Measurements from ENCODE around the gene FBXL13. TPM values are rescaled to one million over a fixed set of nuclear protein-coding genes. Genes with fewer than 3 reads are reported as not detected.

The FBXL13 gene
- total RNA-seq, 2 donors from 2014 or later, result 0.95 to 2.5 TPM

DNA sequence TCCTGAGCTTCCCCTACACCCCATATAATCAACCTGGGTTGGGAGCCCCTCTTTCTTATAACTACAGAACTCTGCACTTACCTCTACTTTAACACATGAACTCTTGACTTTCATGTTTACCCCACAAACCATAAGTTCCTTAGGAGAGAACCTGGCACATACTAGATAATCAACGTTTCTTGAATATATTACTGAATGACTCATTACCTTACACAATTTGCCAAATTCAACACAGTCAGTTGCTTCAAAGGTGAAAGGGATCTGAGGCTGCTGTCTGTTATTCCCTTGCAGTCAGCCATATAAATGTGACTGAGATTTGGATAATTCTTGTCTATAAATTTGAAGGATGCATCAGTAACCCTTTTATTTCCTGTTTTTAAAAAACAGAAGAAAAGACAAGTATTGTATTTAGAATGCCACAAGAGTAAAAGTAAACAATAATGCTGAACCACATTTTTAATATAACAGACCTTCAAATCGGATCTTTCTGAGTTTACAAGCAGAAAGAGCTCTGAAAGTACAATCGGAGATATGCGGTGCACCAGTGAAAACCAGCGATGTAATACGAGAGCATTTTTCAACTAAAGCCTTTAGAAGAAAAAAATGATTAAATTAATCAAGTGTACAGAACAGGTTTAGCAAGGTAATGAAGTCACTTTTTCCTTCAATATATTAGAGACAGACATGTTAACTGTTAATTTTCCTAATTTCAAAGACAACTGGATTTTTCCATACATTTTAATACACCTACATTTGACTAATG, 191.3 kb downstream of the FBXL13 start:
- Histone ChIP-seq H3K4me3 (no peak overlapping the region), H3K9me3 (no peaks in the 10 kb centered on the region), H3K4me1 (ENCODE audit: control insufficient read depth in 1 of 2, low read depth in 2 of 2) (no peaks in the 10 kb centered on the region), H3K27me3 (replicated peaks; ENCODE audit: insufficient read depth) (no peaks in the 10 kb centered on the region), H3K36me3 (no peaks in the 10 kb centered on the region), H3K27ac (no peak overlapping the region)
- TF ChIP-seq, protein P1, sequence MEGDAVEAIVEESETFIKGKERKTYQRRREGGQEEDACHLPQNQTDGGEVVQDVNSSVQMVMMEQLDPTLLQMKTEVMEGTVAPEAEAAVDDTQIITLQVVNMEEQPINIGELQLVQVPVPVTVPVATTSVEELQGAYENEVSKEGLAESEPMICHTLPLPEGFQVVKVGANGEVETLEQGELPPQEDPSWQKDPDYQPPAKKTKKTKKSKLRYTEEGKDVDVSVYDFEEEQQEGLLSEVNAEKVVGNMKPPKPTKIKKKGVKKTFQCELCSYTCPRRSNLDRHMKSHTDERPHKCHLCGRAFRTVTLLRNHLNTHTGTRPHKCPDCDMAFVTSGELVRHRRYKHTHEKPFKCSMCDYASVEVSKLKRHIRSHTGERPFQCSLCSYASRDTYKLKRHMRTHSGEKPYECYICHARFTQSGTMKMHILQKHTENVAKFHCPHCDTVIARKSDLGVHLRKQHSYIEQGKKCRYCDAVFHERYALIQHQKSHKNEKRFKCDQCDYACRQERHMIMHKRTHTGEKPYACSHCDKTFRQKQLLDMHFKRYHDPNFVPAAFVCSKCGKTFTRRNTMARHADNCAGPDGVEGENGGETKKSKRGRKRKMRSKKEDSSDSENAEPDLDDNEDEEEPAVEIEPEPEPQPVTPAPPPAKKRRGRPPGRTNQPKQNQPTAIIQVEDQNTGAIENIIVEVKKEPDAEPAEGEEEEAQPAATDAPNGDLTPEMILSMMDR (IDR thresholded peaks at IDR 0.05), result no peak
- no peak for ATAC-seq (ENCODE audit: insufficient number of reproducible peaks, low FRiP score, low read depth)
- DNase-seq (ENCODE audit: low spot score), result no peak

DNA sequence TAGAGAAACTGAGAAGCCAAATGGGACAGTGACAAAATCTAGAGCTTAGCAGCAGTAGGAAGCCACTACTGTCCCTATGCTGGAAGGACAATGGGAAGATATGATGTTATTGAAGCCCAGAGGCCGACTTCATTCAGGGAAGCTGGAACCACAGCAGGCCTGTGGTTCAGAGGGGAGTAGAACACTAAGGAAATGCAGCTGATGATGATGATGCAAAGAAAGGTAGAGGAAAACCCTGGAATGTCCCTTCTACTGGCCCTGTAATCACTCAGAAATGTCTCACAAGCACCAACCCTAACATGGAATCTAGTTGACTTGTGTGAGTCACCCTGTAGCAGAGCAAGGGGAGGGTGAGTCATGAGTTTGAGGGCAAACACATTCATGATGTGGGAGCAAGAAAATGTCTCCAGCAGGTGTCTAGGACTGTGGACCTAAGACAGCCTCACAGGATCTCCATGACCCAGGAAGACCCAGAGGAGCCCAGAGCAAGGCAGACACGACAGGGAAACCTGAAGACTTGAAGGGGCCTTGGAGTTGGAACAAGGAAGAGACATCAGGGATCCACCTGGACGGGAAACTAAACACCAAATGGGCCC, 198.8 kb downstream of the FBXL13 start:
- DNase-seq (ENCODE audit: low spot score) (peak; percentile 28), ATAC-seq (ENCODE audit: insufficient number of reproducible peaks, low FRiP score, low read depth) (peak; percentile 98)
- H3K4me1 ChIP-seq (ENCODE audit: control insufficient read depth in 1 of 2, low read depth in 2 of 2), result peaks cover 11 to 28% of the 10 kb centered on the region in 2 donors
- no peaks in the 10 kb centered on the region for H3K9me3 ChIP-seq
- TF ChIP-seq, protein P1 (IDR thresholded peaks at IDR 0.05), result no peak
- no peaks in the 10 kb centered on the region for H3K27me3 ChIP-seq (replicated peaks; ENCODE audit: insufficient read depth)
- H3K4me3 ChIP-seq, result no peak overlapping the region
- peak overlapping the region; percentile 17 to 70 for H3K27ac ChIP-seq
- H3K36me3 ChIP-seq, result no peaks in the 10 kb centered on the region

DNA sequence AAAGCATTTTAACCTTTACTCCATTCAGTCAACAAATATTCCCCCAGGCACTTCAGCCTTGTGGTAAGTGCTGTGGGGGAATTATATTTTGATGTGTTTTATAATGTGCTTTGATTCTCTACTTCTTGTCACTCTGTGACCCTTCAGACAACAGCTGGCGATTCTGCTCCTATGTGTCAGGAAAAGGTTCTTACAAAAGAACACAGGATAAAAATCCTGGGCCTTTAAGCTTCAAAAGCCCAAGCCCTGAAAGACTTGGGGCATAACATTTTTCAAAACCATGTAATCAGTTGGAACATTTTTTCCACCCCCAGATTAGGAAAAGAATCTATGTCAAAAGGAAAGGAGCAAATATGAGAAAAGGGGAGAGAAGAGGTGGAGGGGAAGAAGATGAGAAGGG, 199.6 kb downstream of the FBXL13 start:
- TF ChIP-seq, protein P1 (IDR thresholded peaks at IDR 0.05), result no peak
- ATAC-seq (ENCODE audit: insufficient number of reproducible peaks, low FRiP score, low read depth) (no peak), DNase-seq (ENCODE audit: low spot score) (no peak)
- Histone ChIP-seq H3K27ac (peak overlapping the region in 1 of 2 donors; percentile 70), H3K9me3 (no peaks in the 10 kb centered on the region), H3K4me1 (ENCODE audit: control insufficient read depth in 1 of 2, low read depth in 2 of 2) (peaks cover 11 to 28% of the 10 kb centered on the region in 2 donors), H3K27me3 (replicated peaks; ENCODE audit: insufficient read depth) (no peaks in the 10 kb centered on the region), H3K4me3 (no peak overlapping the region), H3K36me3 (no peaks in the 10 kb centered on the region)

DNA sequence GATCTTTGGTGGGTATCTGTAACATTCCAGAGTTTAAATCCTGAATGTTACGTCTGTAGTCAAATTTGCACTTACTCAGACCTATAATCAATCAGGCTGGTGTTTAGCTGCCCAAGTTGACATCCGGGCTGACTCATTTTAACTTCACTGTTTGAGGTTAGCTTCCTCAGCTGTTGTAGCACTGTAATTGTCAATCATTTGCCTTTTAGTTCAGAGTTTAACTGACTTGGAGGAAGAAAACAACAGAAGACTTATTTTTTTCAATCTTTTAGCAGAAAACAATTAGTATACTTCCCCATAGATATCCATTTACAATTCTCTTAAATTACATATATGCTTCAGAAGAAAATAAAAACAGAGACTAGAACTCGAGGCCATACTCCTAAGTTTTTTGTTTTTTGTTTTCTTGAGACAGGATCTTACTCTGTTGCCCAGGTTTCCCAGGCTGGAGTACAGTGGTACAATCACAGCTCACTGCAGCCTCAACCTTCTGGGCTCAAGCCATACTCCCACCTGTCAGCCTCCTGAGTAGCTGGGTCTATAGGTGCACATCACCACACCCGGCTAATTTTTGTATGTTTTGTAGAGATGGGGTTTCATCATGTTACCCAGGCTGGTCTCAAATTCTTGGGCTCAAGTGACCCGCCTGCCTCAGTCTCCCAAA, 200.3 kb downstream of the FBXL13 start:
- DNase-seq (ENCODE audit: low spot score) (no peak), ATAC-seq (ENCODE audit: insufficient number of reproducible peaks, low FRiP score, low read depth) (no peak)
- Histone ChIP-seq H3K36me3 (no peaks in the 10 kb centered on the region), H3K27me3 (replicated peaks; ENCODE audit: insufficient read depth) (no peaks in the 10 kb centered on the region), H3K4me3 (no peak overlapping the region), H3K27ac (peak overlapping the region in 1 of 2 donors; percentile 70), H3K4me1 (ENCODE audit: control insufficient read depth in 1 of 2, low read depth in 2 of 2) (peaks cover 11 to 28% of the 10 kb centered on the region in 2 donors), H3K9me3 (no peaks in the 10 kb centered on the region)
- TF ChIP-seq, protein P1 (IDR thresholded peaks at IDR 0.05), result no peak

All from thoracic aorta (tissue), 2 donors.